Mesothelial cell of epicardium (in vitro differentiated cells): Measurements from ENCODE around the gene BOC. TPM values are rescaled to one million over a fixed set of nuclear protein-coding genes. Genes with fewer than 3 reads are reported as not detected.

ENCODE experiments used
- DNase-seq, 2 experiments: peaks; one replicate each; pipeline ENCODE4 v3.0.0; 2021; ENCODE audit warnings: low spot score in 2 of 2; ENCODE audit not compliant: unreplicated experiment in 2 of 2
- H3K27ac Mint-ChIP-seq: 2 replicates; pipeline ENCODE4 v1.8.0; 2021; ENCODE audit warnings: mixed read lengths
- H3K27me3 Mint-ChIP-seq: 2 replicates; pipeline ENCODE4 v1.8.0; 2021; ENCODE audit warnings: low read depth, mixed read lengths
- H3K36me3 Mint-ChIP-seq: 2 replicates; pipeline ENCODE4 v1.8.0; 2021; ENCODE audit warnings: mixed read lengths
- H3K4me1 Mint-ChIP-seq: 2 replicates; pipeline ENCODE4 v1.8.0; 2021; ENCODE audit warnings: mixed read lengths
- H3K4me3 Mint-ChIP-seq: 2 replicates; pipeline ENCODE4 v1.8.0; 2021; ENCODE audit warnings: mild to moderate bottlenecking, moderate library complexity, mixed read lengths
- H3K9me3 Mint-ChIP-seq: 2 replicates; pipeline ENCODE4 v1.8.0; 2021; ENCODE audit warnings: mixed read lengths
- total RNA-seq: library from RNA; stranded (reverse); gene quantifications from 3 replicates; pipeline ENCODE4 v1.2.1, GENCODE V29; 2021
- TF ChIP-seq, protein P1 (sequence below): fragments of 200-600 bp; sonication (generic); IDR thresholded peaks from one replicate; pipeline ENCODE4 v1.5.0; 2021; ENCODE audit warnings: antibody characterized with exemption; ENCODE audit not compliant: unreplicated experiment

Gene BOC
- total RNA-seq, 1 donor from 2014 or later, result 85.3 TPM

DNA sequence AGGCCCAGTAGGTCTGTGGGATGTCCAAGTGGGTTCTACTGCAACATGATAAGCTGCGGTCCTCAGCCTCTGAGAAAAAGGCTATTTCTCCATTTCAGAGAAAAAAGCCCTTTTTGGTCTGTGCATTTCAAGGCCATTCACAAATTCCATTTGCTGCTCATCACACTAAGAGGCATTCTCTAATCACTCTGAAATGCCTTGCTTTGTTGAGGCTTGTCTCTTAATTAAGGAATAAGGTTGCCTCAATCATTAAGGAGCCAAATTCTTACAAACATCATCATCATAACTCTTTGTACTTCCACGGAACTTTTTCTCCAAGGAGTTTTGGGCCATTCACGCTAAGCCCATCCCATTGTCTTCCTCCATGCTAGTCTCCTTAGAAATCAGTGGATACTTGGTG is 74.4 kb downstream of the BOC start:
- H3K4me3 Mint-ChIP-seq, result no peak overlapping the region
- DNase-seq, result no peak
- no peaks in the 10 kb centered on the region for H3K9me3 Mint-ChIP-seq
- H3K27me3 Mint-ChIP-seq, result no peaks in the 10 kb centered on the region
- TF ChIP-seq, protein P1, sequence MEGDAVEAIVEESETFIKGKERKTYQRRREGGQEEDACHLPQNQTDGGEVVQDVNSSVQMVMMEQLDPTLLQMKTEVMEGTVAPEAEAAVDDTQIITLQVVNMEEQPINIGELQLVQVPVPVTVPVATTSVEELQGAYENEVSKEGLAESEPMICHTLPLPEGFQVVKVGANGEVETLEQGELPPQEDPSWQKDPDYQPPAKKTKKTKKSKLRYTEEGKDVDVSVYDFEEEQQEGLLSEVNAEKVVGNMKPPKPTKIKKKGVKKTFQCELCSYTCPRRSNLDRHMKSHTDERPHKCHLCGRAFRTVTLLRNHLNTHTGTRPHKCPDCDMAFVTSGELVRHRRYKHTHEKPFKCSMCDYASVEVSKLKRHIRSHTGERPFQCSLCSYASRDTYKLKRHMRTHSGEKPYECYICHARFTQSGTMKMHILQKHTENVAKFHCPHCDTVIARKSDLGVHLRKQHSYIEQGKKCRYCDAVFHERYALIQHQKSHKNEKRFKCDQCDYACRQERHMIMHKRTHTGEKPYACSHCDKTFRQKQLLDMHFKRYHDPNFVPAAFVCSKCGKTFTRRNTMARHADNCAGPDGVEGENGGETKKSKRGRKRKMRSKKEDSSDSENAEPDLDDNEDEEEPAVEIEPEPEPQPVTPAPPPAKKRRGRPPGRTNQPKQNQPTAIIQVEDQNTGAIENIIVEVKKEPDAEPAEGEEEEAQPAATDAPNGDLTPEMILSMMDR, result no peak
- H3K27ac Mint-ChIP-seq, result no peak overlapping the region
- peaks cover 42% of the 10 kb centered on the region for H3K36me3 Mint-ChIP-seq
- H3K4me1 Mint-ChIP-seq, result peaks cover 7% of the 10 kb centered on the region

DNA sequence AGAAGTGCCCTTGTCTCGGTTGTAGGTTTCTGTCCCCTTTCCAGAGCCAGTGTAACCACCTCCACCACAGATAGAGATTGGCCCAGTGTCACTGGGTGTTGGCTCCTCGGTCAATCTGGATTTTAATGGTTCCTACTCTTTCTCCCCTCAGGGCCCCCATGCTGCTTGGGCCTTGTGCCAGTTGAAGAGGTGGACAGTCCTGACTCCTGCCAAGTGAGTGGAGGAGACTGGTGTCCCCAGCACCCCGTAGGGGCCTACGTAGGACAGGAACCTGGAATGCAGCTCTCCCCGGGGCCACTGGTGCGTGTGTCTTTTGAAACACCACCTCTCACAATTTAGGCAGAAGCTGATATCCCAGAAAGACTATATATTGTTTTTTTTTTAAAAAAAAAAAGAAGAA is 75.2 kb downstream of the BOC start:
- Mint-ChIP-seq H3K4me1 (peaks cover 11% of the 10 kb centered on the region), H3K9me3 (no peaks in the 10 kb centered on the region), H3K27me3 (no peaks in the 10 kb centered on the region), H3K4me3 (no peak overlapping the region), H3K27ac (peak overlapping the region; percentile 27), H3K36me3 (peaks cover 34% of the 10 kb centered on the region)
- TF ChIP-seq, protein P1, result no peak
- no peak for DNase-seq

DNA sequence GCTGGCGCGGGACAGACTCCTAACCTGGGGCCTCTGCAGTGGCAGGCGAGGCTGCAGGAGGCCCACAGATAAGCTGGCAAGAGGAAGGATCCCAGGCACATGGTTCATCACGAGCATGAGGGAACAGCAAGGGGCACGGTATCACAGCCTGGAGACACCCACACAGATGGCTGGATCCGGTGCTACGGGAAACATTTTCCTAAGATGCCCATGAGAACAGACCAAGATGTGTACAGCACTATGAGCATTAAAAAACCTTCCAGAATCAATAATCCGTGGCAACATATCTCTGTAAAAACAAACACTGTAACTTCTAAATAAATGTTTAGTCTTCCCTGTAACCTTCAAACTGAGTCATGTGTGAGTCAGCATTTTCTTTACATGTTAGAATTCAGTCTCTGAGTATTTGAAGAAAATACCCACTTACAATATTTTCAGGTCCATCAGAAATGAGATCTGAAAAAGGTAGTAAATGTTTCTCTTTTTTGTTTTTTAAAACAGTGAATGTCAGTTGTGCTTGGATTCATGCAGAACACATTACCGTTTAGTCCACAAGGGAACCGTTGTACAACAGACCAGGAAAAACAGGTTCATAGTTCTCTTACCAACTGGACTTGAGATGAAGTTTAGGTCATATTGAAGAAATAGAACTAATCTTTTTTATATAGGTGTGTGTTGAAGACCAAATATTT is 75.9 kb downstream of the BOC start:
- Mint-ChIP-seq H3K36me3 (peaks cover 27% of the 10 kb centered on the region), H3K4me1 (peaks cover 12% of the 10 kb centered on the region), H3K9me3 (no peaks in the 10 kb centered on the region), H3K27me3 (no peaks in the 10 kb centered on the region), H3K4me3 (no peak overlapping the region), H3K27ac (peak overlapping the region; percentile 70)
- TF ChIP-seq, protein P1, result no peak
- no peak for DNase-seq

DNA sequence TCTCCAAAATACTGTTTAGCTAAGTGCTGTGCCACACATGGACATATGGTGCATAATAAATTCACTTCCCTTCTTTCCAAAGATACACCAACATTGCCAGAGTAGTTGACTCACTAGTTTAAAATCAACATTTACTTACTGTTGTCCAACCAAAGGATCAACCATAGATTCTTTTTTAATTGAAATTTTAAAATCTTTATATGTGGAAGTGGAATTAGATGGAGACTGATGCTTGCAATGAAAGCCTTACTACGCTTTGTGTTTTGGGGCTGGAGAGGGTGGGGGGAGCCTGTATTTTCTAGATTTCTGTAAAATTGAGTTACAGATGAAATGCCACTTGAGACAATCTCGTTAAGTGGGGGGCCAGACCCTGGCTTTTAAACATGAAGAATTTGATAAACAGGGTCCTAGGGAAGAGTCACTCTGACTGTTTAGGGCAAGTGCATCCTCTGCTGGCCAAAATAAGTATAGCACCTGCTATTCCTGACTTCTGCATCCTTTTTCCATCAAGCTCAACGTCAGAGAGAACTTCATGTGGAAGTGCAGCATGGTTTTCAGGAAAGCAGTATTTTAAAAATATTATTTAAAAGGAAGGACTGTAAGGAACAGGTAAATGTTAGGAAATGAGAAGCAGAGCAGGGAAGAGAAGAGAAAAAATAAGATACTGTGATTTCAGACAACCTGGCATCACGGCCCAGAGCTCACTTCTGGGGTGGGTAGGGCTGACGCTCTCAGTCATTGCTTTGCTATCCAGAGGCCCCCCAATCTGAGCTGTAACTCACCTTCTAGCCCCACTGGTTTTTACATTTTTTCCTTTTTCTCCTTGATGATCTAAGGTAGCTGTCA is 76.7 kb downstream of the BOC start:
- Mint-ChIP-seq H3K27me3 (no peaks in the 10 kb centered on the region), H3K4me1 (peaks cover 12% of the 10 kb centered on the region), H3K36me3 (peaks cover 24% of the 10 kb centered on the region), H3K27ac (no peak overlapping the region), H3K4me3 (no peak overlapping the region), H3K9me3 (no peaks in the 10 kb centered on the region)
- peak in 1 of 2 experiments; percentile 64 for DNase-seq
- TF ChIP-seq, protein P1, result peak; percentile 99

DNA sequence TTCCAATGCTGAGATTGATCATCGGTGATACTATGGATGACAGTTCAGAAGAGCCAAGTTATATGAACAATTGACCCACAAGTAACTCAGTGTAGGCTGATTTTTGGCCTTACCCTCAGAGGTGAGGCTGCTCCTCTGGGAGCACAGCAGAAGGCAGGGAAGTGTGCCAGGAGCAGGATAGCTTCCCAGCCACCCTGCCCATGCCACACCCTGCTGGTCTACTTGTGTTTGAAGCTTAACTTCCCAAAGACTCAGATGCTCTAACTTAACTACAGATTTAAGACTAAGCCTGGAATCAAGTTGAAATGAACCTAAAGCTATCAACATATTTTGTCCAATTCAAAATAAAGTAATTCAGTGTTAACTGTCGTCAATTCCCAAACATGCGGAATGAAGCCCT is 77.5 kb downstream of the BOC start:
- no peak for DNase-seq
- H3K36me3 Mint-ChIP-seq, result peaks cover 20% of the 10 kb centered on the region
- TF ChIP-seq, protein P1, result no peak
- no peak overlapping the region for H3K27ac Mint-ChIP-seq
- H3K9me3 Mint-ChIP-seq, result no peaks in the 10 kb centered on the region
- no peaks in the 10 kb centered on the region for H3K27me3 Mint-ChIP-seq
- peaks cover 12% of the 10 kb centered on the region for H3K4me1 Mint-ChIP-seq
- no peak overlapping the region for H3K4me3 Mint-ChIP-seq
